ENCODE measurements around the gene DCANP1.
A peak's percentile ranks its signal among the peaks of the same experiment; 100 is the strongest.

DCANP1 gene

DNA sequence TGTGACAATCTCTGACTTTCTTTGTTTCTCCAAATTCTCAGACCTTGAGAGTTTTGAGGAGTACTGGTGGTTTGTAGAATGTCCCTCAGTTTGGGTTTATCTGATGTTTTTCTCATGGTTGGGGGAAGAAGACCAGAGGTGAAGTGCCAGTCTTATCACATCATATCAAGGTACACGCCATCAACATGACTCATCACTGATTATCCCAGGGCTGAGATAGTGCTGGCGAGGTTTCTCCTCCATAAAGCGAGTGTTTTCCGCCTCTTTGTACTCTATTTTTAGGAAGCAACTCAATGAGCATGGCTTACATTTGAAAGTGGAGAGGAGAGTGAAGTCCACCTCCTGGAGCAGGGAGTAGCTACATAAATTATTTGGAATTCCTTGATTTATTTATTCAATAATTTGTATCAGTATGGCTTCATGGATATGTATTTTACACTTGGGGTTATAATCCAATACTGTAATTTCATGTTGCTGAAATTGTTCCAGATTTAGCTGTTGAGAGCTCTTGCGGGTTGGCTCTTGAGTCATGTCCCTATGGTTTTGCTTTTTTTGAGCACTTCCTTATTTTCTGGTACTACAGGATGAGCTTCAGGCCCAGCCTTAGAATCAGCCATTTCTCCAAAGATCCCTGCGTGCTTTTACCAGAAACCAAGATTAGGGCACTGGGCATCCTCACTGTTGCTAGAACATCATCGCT lies 23.9 kb downstream of the DCANP1 start:
- DNase-seq (ENCODE audit: low spot score), result peak; percentile 10

DNA sequence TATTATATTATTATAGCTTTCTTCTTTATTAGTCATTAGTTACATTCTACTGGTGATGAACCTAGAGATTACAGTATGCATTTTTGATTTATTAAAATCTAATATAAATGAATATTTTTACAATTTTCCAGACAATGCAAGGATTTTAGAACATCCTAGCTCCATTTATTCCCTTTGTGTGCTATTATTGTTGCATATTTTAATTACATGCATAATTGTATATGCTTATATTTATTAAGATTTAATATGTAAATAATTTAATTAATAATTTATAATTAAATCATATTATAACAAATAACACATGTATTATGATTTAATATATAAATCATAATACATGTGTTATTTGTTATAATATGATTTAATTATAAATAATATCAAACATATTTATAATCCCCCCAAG lies 24.7 kb downstream of the DCANP1 start:
- no peak for DNase-seq (ENCODE audit: low spot score)

DNA sequence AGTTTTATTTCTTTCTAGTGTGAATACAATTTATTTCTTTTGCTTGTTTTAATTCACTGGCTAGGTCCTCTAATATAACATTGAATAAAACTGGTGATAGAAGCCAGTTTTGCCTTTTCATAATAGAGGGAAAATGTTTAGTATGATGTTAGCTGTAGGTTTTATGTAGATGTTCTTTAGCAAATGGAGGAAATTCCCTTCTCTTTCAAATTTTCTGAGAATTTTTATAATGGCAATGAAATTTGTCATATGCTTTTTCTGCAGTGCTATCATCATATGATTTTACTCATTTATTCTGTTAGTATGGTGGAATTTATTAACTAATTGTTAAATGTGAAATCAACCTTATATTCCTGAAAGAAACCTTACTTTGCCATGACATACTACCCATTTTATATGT lies 30.1 kb downstream of the DCANP1 start:
- no peak for DNase-seq (ENCODE audit: low spot score)

DNA sequence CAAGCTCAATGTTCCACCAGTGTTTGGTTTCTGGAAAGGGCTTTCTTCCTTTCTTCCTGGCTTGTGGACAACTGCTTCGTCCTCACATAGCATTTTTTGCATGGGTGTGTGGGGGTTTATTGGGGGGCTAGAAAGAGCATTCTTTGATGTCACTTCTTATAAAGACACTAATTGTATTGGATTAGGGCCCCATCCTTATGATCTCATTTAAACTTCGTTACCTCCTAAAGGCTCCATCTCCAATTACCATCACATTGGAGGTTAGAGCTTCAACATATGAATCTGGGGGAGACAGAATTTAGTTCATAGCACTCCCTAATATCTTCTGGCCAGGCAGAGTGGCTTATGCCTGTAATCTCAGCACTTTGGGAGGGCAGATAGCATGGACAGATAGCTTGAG lies 42.1 kb downstream of the DCANP1 start:
- DNase-seq (ENCODE audit: low spot score), result no peak

DNA sequence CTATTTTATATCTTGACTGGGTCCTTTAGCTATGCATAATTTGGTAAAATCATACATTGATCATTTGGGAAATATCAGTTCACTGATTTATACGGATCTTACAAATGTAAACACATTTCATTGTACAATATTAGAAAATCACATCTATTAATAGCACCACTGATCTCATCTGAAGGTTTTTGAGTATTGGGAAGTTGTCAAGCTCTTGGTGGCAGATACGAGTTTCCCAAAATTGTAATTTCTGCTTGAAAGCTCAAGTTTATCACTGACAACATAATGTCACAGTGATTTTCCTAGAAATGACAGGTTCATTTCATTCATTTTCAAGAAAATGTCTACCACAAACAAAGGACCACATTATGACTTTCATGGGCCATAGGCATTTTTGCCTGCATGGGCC lies 45.1 kb downstream of the DCANP1 start:
- no peak for DNase-seq (ENCODE audit: low spot score)

DNA sequence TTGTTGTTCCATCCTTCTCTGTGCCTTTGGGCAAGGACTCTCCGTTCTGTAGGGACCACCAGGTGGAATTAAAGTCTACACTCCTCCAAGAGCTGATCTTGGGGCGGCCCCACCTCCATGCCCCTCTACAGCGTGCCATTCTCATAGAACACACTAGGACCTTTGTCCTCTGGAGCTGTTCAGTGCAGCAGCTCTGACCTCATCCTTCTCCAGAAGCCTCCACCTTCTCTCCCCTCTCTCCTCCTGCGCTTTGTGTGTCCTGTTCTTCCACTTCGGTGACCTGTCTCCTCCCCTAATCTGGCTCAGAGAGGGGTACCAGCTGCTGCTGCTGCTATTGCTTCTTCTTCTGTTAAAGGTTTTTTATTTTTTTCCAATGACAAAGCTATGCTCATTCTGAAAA lies 46.3 kb downstream of the DCANP1 start:
- DNase-seq (ENCODE audit: low spot score), result no peak

DNA sequence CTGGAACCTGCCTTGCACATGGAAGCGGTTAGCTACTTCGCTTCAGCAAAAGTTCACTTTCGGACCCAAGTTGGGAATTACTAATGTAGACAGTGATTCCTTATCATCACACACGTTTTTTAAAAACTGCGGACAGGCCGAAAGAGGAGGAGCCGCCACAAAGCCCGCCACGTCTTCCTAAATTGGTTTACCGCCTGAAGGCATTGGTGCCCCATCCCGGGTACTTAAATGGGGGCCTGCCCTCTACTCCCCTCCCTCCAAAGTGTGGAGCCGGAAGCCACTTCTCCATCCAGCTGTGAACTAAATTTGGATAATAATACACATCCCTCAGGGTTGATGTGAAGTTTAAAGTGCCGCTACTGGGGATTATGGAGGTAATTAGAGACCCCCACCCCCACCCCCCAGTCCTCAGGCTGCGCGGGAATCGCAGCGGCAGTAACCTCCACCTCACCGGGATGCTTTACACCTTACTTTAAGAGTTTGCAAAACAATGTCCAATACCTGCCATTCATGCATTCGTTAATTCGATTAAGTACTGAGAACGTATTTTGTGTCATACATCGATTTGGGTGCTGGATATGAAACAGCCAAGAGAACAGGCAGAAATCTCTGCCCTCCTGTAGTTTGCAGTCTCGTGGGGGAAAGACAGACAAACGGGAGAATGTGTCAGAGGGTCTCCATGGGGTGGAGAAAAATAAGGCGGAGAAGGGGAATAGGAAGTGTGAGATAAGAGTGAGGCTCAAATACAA lies 47.2 kb downstream of the DCANP1 start:
- no peak for DNase-seq (ENCODE audit: low spot score)

DNA sequence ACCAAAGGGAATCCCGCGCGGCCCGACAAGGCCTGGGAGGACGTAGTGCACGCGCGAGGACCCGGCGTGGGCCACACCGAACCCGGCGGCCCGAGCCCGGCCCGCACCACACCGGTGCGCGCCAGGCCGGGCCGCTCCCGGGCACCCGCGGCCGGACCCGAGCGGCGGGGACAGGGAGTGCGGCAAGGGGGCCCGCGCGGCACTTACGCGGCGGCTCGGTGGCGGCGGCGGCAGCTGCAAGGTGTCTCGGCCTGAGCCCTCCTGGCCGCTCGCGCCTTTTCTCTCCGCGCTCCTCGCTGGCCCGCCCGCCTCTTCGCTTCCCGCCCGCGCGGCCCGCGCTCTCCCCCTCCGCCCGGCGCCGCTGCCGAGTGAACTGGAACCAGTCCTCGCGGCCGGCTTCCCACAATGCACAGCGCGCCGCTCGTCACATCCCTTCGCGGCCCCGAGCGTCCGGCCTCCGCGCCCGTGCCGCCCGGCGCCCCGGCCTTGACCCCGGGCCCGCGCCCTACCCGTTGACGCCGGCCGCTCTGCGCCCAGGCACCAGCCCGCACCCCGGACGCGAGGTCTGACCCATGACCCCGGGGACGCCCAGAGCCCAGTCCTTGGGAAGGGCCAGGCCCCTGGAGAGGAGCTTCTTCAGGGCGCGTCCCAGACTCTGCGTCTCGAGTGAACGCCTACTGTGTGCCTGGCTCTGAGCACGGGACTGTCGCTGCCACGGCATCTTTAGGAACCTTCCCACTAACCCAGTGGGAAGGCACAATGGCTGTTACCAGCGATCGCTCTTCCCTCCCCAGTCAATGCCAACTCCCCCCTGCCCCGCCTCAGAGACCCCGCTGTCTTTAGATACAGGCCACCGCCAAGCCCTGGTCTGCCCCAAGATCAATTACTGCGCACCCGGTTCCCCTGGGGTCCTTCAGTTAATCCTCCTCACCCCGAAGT lies 48.0 kb downstream of the DCANP1 start, which contains the start of gene MACROH2A1:
TSS of gene MACROH2A1 (minus strand) at position 377 of the 939 bp plus-strand sequence. CDS start 10,138 bp downstream, outside the sequence.
- DNase-seq (ENCODE audit: low spot score), result peak; percentile 87

DNA sequence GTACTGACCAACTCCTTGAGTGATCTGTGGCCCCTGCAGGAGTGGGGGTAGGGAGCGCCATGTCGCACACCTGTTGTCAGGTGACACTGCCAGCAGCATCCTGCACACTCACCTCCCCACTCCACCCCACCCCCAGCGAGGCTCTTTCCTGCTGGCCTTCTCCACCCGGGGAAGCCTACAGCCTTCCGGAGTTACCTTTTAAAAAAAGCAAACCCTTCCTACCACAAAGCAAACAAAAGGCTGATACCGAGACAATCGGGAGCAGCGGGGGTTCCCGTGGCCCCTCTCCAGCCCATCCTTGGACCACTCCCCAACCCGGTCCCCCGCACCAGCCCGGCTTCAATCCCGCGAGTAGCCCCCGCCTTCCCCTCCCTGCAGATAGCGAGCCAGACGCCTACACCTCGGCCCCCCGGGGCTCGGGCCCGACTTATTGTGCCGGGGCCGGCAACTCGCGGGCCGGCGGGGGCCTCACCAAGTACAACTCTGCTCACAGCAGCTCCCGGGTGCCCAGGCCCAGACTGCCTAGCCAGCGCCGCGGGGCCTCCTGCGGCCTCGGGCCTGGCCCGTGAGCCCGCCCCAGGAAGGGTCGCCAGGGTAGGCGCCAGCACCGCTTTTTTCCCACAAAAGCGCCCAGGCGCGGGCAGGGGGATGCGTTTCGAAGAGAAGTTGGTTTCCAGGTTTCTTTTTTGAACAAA lies 48.8 kb downstream of the DCANP1 start:
- DNase-seq (ENCODE audit: low spot score), result peak; percentile 66

DNA sequence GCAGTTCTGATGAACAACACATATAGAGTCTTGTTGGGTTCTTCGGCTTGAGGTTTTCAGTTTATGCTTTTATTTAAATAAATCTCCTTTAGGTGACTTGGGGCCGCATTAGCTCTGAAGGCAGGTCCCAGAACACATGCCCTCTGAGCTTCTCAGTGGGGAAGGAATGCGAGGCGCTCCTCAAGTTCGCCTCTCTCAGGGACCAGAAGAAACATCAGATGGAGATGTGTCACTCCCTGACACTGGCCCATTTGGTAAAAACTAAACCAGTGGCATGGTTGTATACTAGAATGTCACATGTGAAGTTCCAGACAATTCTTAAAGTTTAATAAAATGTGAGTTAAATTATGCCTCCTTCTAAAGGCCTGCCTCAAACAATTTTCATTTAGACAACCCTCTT lies 50.1 kb downstream of the DCANP1 start:
- no peak for DNase-seq (ENCODE audit: low spot score)

DNA sequence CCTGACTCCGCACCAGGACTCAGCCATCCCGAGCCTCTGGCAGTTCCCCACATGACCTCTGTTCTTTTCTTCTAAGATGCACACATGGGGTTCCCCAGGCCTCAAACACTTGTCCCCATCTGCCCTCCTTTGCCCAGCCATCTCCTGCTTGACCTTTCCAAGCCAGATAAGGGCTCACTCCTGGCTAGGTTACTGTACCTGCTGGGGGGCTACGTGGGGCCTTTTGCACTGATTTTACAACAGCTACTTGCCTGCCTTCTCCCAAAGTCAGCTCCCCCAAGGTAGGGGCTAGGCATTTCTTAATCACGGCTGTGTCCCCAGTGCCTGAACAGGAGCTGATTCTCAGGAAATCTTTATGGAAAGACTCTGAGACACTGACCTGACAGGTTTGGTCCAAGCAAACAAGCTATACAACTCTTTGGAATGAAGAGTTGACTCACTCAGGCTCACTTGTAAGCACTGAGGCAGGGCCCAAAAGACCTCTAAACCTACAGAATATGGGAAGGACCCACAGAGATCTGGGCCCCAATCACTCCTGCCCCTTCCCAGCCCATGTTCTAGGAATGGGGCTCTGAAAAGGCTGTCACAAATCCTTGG lies 50.6 kb downstream of the DCANP1 start:
- no peak for DNase-seq (ENCODE audit: low spot score)

DNA sequence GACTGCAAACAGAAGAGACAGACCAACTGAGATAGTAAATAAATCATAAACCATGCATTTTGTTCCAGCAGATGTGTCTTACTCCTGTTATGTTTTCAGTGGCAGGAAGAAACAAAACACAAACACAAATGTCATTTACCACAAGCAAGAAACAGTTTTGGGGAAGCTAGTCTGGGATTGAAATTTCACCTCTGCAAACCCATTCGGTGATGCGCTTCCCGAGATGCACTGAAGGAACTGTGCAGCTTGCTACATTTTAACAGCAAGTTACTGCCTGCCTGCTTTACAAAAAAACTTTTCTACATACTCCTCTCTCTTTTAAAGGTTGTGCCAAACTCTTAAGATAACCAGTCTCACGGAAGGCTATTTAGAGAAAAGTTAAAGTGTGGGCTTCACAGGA lies 51.3 kb downstream of the DCANP1 start:
- DNase-seq (ENCODE audit: low spot score), result no peak

DNA sequence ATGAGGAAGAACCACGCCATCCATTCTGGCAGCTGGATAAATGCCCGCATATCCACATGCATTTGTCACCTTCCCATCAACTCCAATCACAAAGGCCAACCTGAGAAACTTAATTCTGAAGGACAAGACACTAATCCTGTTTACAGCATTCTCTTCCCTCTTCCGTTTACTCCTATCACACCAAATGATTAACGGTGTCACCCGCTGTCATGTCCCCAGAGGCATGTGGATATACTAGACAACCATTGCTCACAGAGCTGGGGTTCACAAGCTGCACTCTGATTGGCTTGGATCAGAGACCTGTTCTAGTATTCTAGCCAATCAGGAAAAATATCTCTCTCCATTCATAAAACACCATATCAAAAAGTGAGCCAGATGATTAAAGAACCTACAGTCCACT lies 51.7 kb downstream of the DCANP1 start:
- DNase-seq (ENCODE audit: low spot score), result no peak
